Fibroblast of peridontal ligament (primary cell): ENCODE measurements around the gene KCTD11.
"Not testable (repeated sequence)": the region's sequence is repeated elsewhere in the genome, so short reads cannot be mapped to it uniquely, and the experiment has no call there.

Experiments
- DNase-seq: peaks from one replicate; pipeline ENCODE4 v3.0.0-alpha.2; 2010; ENCODE audit errors: extremely low read depth

Gene KCTD11

DNA sequence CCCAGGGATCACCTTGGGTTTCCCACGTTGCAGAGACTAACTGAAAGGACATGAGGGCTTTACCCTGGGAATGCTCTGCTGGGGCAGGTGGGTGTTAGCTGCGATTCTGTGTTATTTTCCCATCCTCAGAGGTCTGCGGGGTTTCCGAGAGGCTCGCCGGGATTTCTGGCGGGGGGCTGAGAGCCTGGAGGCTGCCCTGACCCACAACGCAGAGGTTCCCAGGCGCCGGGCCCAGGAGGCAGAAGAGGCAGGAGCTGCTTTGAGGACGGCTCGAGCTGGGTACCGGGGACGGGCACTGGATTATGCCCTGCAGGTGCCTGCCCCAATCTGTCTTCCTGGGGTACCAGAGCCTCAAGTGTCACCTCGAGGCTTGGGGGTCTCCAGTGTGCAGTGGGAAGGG, 8.7 kb upstream of the KCTD11 start:
- DNase-seq, result no peak

- DNase-seq, result no peak
Measured at GRCh38 chr17:7346761-7347614, 5.0 kb upstream of the KCTD11 start.

GRCh38 chr17:7347630-7348477, 4.1 kb upstream of the KCTD11 start:
- DNase-seq, result no peak

GRCh38 chr17:7348478-7349242, 3.3 kb upstream of the KCTD11 start:
- peak; percentile 64 for DNase-seq

DNA sequence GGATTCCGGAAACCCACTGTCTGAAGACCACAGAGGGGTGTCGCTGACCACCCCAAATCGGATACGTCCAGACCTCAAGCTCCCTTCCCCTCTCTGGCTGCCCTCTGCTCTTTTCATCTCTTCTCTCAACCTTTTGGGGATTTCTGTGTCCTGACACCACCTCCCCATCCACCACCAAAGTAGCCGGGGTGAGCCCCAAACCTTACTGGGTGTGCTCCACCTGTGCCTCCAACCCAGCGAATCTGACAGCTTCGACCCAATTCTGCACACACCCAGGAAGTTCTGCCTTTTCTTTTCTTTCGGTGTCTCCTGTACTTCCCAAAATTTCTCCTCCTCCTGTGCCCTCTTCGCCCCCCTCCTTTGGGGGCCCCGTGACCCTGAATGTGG, 534 bp downstream of the KCTD11 start:
- no peak for DNase-seq

DNA sequence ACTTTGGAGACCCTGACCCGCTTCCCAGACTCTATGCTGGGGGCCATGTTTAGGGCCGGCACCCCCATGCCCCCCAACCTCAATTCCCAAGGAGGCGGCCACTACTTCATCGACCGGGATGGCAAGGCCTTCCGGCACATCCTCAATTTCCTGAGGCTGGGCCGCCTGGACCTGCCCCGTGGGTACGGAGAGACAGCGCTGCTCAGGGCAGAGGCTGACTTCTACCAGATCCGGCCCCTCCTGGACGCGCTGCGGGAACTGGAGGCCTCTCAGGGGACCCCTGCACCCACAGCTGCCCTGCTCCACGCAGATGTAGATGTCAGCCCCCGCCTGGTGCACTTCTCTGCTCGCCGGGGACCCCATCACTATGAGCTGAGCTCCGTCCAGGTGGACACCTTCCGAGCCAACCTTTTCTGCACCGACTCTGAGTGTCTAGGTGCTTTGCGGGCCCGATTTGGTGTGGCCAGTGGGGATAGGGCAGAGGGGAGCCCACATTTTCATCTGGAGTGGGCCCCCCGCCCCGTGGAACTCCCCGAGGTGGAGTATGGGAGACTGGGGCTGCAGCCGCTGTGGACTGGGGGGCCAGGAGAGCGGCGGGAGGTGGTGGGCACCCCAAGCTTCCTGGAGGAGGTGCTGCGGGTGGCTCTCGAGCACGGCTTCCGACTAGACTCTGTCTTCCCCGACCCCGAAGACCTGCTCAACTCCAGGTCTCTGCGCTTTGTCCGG, 1.1 kb downstream of the KCTD11 start:
- no peak for DNase-seq

- DNase-seq, result peak; percentile 26
Measured at GRCh38 chr17:7354262-7354843, 2.4 kb downstream of the KCTD11 start.

GRCh38 chr17:7355053-7355452, 3.1 kb downstream of the KCTD11 start, which contains the start of gene TMEM95:
TMEM95 (plus strand) TSS chr17:7355156; CDS start chr17:7355205, 49 bp downstream.
- no peak for DNase-seq

GRCh38 chr17:7355573-7355972, 3.6 kb downstream of the KCTD11 start:
- DNase-seq, result no peak

GRCh38 chr17:7356072-7356549, 4.1 kb downstream of the KCTD11 start:
- peak; percentile 37 for DNase-seq

DNA sequence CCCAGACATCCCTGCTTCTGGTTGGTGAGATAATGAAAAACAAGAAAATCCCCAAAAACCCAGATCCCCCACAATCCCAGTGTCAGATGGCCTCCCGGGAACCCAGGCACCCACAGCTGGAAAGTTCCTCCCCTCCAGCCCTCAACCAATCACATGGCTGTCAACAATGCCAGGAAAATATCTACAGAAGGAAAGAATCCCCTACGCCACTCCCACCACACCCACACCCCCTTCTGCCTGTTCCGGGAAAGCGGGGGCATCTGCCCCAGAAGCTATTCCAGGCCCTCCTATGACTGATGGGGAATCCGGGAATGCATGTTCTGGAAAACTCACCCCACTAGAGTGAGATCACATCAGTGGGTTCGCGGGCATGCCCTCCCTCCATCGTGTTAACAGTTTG, 4.8 kb downstream of the KCTD11 start:
- no peak for DNase-seq

DNA sequence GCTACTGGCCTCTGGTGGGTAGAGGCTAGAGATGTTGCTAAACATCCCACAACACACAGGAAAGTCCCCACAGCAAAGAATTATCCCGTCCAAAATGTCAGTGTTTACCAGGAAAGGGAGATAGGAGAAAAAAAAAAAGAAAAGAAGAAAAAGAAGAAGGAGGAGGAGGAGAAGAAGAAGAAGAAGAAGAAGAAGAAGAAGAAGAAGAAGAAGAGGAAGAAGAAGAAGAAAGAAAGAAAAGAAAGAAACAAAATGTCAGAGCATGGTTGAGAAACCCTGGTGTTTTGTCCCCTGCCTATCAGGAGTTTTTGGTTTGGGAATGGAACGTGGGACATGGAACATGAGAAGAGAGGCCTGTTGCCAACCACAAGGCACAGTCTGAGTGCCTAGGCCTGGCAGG, 5.4 kb downstream of the KCTD11 start:
- no peak for DNase-seq

- DNase-seq, result no peak
Measured at GRCh38 chr17:7361906-7362305, 9.9 kb downstream of the KCTD11 start.

DNA sequence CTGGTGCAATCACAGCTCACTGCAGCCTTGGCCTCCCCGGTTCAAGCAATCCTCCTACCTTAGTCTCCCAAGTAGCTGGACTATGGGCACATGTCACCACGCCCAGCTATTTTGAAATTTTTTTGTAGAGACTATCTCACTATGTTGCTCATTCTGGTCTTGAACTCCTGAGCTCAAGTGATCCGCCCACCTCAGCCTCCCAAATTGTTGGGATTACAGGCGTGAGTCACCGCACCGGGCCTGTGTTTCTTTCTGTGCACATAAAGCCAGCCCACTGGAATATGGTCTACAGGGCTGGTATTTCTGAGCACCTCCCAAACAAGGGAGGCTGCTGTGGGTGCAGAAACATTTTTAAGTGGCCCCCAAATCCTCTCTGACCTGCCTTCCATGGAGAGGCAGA, 11.3 kb downstream of the KCTD11 start:
- DNase-seq, result no peak

DNA sequence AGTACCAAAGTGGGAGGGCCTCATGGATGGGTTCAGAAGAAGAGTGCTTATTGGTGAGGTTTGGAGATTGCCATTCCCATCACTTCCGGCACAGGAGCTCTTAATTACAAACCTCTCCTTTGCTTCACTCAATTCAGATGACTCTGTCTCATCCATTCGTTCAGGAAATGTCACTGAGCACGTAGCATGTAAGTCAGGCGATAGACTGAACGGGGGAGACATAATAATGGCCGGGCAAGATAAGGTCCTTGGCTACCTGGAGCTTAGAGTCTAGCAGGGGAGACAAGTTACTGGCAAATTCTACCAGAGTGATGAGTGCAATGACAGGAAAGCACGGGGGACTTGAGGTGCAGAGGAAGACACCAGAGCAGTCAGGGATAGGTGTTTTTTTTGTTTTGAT, 14.0 kb downstream of the KCTD11 start:
- DNase-seq, result not testable (repeated sequence)

- no peak for DNase-seq
Measured at GRCh38 chr17:7367083-7367482, 15.1 kb downstream of the KCTD11 start.

DNA sequence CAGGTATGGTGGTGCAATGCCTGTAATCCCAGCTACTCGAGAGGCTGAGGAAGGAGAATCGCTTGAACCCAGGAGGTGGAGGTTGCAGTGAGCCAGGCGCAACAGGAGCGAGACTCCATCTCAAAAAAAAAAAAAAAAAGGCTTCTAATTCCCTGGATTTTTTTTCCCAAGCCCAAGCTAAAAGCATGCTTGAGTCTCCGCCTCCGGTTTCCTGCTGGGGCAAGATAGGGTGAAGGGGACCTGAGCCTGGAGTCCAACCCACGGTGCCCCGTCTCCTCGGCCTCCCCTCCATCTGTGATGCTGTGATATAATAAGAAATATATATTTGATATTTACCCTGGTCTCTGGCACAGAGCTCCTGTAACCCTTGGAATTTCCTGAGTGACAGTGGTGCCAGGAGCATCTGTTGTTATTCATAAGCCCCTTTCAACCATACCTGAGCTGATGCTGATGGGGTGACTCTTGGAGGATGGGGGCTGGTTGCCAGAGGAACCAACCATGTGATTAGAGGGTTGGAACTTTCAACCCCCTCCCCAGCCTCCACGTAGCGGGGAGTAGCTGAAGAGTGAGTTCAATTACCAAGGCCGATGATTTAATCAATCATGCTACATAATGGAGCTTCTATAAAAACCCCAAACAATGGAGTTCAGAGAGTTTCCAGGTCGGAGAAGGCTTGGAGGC, 16.1 kb downstream of the KCTD11 start:
- DNase-seq, result no peak

DNA sequence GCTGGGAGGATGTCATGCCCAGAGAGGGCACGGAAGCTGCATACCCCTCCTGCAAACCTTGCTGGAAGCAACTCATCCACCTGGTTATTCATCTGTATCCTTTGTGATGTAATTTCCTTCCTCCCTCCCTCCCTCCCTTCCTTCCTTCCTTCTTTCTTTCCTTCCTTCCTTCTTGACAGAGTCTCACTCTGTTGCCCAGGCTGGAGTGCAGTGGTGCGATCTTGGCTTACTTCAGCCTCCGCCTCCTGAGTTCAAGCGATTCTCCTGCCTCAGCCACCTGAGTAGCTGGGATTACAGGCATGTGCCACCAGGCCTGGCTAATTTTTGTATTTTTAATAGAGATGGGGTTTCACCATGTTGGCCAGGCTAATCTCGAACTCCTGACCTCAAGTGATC, 16.6 kb downstream of the KCTD11 start:
- not testable (repeated sequence) for DNase-seq

DNA sequence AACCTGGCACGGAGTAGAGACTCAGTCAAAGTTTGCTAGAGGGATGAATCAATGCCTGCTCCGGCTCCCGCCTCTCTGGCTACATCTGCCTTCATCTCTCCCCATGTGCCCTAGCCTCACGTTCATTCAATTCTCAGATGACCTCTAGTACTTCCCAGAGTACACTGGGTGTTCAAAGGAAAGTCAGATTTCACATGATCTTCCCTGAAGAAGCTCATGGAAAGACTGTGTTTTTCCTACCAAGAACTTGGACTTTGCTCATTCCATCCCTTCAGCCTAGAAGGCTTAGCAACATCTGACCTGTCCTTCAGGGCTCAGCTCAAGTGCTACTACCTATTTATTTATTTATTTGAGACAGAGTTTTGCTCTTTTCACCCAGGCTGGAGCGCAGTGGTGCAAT, 17.9 kb downstream of the KCTD11 start:
- DNase-seq, result no peak

DNA sequence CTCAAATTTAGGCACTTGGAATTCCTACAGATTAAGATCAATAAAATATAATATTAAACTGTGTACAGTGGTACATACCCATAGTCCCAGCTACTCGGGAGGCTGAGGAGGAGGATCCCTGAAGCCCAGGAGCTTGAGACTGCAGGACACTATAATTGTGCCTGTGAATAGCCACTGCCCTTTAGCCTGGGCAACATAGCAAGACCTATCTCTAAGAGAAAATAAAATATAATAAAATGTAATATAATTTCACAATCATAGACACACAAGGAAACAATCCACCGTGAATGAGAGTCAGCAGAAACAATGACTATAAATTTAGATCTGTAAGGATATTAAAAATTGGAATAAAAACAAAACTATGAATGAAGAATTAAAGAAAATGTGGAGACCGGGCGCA, 18.9 kb downstream of the KCTD11 start:
- no peak for DNase-seq
